HUES64 (cell line): Measurements from ENCODE around the gene KRT71.

Experiments used
- H3K27ac ChIP-seq: 2 replicates; pipeline ENCODE4 v1.7.0; 2013; ENCODE audit warnings: low read depth, low read length, inconsistent platforms
- H3K27me3 ChIP-seq: 2 replicates; pipeline ENCODE4 v1.6.1; 2013; ENCODE audit warnings: mild to moderate bottlenecking, low read length; ENCODE audit not compliant: insufficient read depth
- H3K36me3 ChIP-seq: 2 replicates; pipeline ENCODE4 v1.6.1; 2013; ENCODE audit warnings: mild to moderate bottlenecking, low read length; ENCODE audit not compliant: insufficient read depth
- H3K4me1 ChIP-seq: 2 replicates; pipeline ENCODE4 v1.6.1; 2013; ENCODE audit warnings: mild to moderate bottlenecking, low read length, moderate library complexity; ENCODE audit not compliant: insufficient read depth
- H3K4me3 ChIP-seq: 2 replicates; pipeline ENCODE4 v1.5.1; 2013; ENCODE audit warnings: mild to moderate bottlenecking, low read length, moderate library complexity
- H3K9ac ChIP-seq: 2 replicates; pipeline ENCODE4 v1.6.1; 2013; ENCODE audit warnings: mild to moderate bottlenecking, low read depth, low read length
- H3K9me3 ChIP-seq: 2 replicates; pipeline ENCODE4 v1.6.1; 2013; ENCODE audit warnings: low read depth, low read length; ENCODE audit not compliant: insufficient read depth
- WGBS: fragments of 150-250, 120-280 bp; methylation state at CpG from one replicate; pipeline ENCODE4 v1.1.7; 2013; ENCODE audit warnings: missing lambda C conversion rate; 5-methylcytosine and 5-hydroxymethylcytosine counted together

The KRT71 gene

DNA sequence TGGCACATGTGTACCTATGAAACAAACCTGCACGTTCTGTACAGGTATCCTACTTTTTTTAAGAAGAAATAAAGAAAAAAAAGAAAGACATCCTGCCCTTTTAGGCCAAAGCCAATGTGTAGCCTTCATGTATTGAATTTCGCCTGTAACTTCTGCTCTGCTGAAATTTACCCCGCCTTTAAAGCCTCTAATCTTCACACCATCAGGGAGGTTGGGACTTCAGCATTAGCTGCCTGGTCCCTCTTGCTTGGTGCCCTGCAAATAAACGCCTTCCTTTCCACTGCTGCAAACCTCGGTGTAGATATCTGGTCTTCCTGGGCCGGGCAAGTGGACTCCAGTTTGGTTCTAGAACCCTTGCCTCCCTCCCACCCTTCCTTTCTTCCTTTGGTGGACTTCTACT lies 2.6 kb upstream of the KRT71 start:
- no peaks in the 10 kb centered on the region for H3K36me3 ChIP-seq
- no peak overlapping the region for H3K27ac ChIP-seq
- H3K4me1 ChIP-seq = no peaks in the 10 kb centered on the region
- no peaks in the 10 kb centered on the region for H3K27me3 ChIP-seq
- no peak overlapping the region for H3K4me3 ChIP-seq
- H3K9me3 ChIP-seq = no peaks in the 10 kb centered on the region
- whole genome bisulfite sequencing = 85% methylated on average over 6 of the region's 6 CpGs
- H3K9ac ChIP-seq = no peak overlapping the region

DNA sequence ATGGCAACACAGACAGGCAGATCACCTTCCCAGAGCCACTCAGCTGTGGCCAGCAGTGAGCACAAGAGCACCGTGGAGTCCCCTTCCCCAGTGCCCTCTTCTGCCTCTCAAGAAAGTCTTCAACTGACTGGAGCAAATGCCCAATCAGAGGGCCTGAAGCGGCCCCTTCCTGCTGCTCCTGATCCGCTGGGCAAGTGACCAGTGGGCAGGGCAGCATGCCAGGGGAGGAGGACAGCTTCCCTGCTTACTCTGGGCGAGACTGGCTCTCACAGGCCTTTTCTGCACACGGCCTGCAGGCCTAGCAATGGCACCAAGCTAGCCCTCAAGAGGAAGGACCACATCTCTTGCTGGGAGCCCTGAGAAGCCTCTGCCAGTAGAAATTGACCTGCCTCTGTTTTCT lies 890 bp downstream of the KRT71 start:
- H3K27ac ChIP-seq = no peak overlapping the region
- no peaks in the 10 kb centered on the region for H3K4me1 ChIP-seq
- H3K27me3 ChIP-seq = no peaks in the 10 kb centered on the region
- no peaks in the 10 kb centered on the region for H3K36me3 ChIP-seq
- H3K9me3 ChIP-seq = no peaks in the 10 kb centered on the region
- WGBS = 88% methylated on average over 5 of the region's 5 CpGs
- H3K4me3 ChIP-seq = no peak overlapping the region
- no peak overlapping the region for H3K9ac ChIP-seq

DNA sequence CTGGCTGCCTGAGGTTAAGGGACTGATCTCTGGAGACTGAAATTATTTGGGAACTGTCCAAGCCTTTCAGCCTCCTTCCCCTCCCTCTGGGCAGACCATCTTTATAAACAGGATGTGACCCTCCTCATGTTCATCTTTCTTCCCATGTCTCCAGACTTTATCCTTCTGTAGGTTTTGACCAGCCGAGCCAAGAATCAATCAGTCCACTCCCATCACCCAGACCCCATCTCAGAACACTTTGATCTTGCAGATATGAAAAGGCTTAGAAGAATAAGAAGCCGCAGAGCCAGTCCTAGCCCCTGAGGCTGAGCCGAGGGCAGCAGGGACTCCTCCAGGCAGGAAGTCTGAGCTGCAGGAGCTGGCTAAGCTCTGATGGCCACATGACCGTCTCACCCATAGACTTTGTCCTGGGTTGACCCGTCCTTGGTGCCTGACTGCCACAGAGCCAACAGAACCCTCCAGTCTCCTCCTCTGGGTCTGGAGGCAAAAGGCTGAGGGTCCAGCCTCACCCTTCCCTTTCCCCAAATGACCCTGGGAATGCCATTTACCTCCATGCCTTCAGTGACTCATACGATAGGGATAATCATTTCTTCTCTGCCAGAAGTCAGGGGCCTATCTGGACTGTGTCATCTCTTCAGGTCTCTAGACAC lies 1.6 kb downstream of the KRT71 start:
- WGBS = 75% methylated on average over 6 of the region's 6 CpGs
- no peaks in the 10 kb centered on the region for H3K9me3 ChIP-seq

DNA sequence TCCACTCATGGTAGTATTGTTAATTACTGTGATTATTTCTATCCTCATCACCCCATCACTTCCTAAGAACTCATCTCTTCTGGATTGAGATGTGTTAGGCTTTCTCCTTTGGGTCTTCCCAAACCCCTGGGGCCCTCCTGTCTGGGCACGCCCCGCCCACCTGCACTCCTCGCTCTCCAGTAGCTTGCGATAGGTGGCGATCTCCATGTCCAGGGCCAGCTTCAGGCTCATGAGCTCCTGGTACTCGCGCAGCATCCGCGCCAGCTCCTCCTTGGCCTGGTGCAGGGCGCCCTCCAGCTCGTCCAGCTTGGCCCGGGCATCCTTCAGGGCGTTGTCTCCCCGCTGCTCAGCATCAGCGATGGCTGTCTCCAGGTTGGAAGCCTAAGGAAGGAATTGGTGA lies 6.8 kb downstream of the KRT71 start:
- 90% methylated on average over 15 of the region's 15 CpGs for WGBS
- H3K9ac ChIP-seq = no peak overlapping the region
- no peak overlapping the region for H3K27ac ChIP-seq
- no peaks in the 10 kb centered on the region for H3K4me1 ChIP-seq
- H3K9me3 ChIP-seq = no peaks in the 10 kb centered on the region
- no peaks in the 10 kb centered on the region for H3K27me3 ChIP-seq
- no peaks in the 10 kb centered on the region for H3K36me3 ChIP-seq
- H3K4me3 ChIP-seq = no peak overlapping the region

More for the DNA sequence above, 1.6 kb downstream of the KRT71 start:
- H3K4me3 ChIP-seq = no peak overlapping the region
- no peaks in the 10 kb centered on the region for H3K27me3 ChIP-seq
- no peaks in the 10 kb centered on the region for H3K36me3 ChIP-seq
- H3K27ac ChIP-seq = no peak overlapping the region
- no peak overlapping the region for H3K9ac ChIP-seq
- H3K4me1 ChIP-seq = no peaks in the 10 kb centered on the region

DNA sequence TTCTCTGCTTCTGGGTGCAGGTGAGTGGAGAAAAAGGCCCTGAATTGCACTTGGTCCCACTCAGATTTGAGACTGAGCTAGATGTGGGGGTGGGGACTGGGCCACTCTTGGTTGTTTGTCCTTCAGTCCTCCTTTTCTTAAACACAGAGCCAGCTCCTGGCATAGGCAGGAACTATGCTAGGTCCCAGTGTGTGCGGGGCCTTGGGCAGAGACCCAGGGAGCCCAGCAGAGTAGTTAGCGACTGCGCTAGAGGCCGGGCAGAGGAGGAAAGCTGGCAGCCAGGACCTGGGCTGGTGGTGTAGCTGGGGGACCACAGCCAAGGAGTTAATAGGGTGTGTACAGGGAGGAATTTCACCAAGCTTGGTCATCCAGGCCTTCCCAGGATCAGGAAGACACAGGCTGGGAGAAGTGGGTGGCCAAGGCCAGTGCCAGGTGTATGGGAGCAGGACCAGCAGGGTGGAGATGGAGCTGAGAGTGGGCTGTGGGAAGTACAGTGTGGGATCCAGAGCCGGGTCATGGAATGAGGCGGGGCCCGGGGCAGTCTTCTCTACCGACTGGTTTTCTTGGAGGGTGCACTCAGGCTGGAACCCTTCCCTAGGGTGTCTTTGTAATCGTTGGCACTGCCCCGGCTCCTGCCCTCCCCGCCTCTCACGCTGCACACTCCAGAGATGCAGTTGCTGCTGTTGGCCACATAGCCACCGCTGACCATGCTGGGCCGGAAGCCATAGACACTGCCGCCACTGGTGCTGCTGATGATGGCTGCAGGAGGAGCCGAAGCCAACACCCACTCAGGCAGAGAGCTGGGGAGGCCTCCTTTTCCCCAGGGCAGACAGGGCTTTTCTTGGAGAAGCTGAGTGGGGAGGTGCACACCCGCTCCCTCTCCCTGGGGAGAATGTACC lies 8.7 kb downstream of the KRT71 start:
- Histone ChIP-seq H3K4me3 (no peak overlapping the region), H3K9me3 (no peaks in the 10 kb centered on the region), H3K4me1 (no peaks in the 10 kb centered on the region), H3K27ac (no peak overlapping the region), H3K36me3 (no peaks in the 10 kb centered on the region), H3K9ac (no peak overlapping the region), H3K27me3 (no peaks in the 10 kb centered on the region)
- 93% methylated on average over 17 of the region's 17 CpGs for WGBS

DNA sequence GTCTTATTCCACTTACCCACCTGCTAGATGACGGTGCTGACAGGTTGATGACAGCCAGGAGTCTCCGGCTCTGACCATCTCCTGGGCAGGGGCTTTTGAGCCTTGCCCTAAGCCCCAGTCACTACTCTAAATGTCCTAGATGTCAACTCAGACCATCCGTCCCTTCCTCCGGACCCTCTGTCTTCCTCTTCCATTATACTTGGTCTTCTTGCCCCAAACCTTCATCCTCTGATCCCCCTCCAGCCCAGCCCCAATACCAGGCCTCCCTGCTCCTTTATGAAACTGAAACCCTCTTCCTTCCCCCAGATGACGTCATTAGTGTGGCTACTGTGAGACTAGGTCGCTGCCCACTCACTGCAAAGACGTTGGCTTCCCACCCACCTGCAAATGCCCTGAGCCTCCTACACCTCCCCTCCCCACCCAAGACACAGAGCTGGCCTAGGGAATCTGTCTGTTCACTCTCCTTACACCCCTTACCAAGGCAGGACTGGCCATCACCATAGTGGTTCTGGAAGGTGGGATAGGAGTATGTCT lies 10.1 kb downstream of the KRT71 start:
- Histone ChIP-seq H3K27me3 (no peaks in the 10 kb centered on the region), H3K4me1 (no peaks in the 10 kb centered on the region), H3K9ac (no peak overlapping the region), H3K36me3 (no peaks in the 10 kb centered on the region), H3K27ac (no peak overlapping the region), H3K4me3 (no peak overlapping the region), H3K9me3 (no peaks in the 10 kb centered on the region)
- WGBS = 90% methylated on average over 7 of the region's 7 CpGs

DNA sequence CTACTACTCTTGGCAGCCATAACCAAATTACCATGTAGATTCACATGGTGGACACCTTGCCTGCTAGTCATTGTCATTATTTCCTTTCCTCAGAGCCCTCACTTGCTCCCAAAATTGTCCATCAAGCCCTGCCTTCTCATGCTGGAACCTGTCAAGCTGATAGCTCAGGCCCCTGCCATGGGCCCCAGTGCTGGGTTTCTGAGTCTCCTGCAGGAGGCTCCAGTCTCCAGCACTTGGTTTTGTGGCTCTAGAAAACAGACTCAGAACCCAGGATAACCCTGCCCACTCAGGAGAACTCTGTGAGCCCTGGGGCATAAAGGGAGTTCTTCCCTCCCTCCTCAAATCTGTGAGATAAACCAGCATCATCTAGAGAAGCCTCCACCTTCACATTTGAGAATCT lies 10.8 kb downstream of the KRT71 start:
- no peak overlapping the region for H3K9ac ChIP-seq
- H3K4me1 ChIP-seq = no peaks in the 10 kb centered on the region
- H3K9me3 ChIP-seq = no peaks in the 10 kb centered on the region
- no peaks in the 10 kb centered on the region for H3K27me3 ChIP-seq
- no peaks in the 10 kb centered on the region for H3K36me3 ChIP-seq
- no peak overlapping the region for H3K27ac ChIP-seq
- H3K4me3 ChIP-seq = no peak overlapping the region

DNA sequence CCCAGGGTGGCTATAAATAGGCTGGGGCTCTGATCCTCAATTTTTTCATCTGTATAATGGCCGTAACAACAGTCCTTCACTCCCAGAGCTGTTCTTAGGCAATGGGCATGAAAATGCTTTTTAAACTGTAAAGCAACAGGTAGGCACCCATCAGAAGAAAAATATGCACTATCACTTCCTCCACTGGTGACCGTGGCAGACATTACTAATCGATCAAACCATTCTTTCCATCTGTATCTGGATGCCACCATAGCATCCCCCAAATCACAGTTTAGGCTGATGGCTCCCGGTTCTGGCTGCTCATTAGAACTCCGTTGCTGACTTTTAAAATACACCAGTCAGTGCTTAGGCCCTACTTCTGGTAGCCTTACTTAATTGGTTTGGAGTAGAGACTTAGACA lies 11.2 kb downstream of the KRT71 start:
- no peaks in the 10 kb centered on the region for H3K36me3 ChIP-seq
- no peak overlapping the region for H3K27ac ChIP-seq
- 96% methylated on average over 5 of the region's 5 CpGs for WGBS
- H3K27me3 ChIP-seq = no peaks in the 10 kb centered on the region
- no peaks in the 10 kb centered on the region for H3K9me3 ChIP-seq
- H3K4me3 ChIP-seq = no peak overlapping the region
- H3K9ac ChIP-seq = no peak overlapping the region
- no peaks in the 10 kb centered on the region for H3K4me1 ChIP-seq

DNA sequence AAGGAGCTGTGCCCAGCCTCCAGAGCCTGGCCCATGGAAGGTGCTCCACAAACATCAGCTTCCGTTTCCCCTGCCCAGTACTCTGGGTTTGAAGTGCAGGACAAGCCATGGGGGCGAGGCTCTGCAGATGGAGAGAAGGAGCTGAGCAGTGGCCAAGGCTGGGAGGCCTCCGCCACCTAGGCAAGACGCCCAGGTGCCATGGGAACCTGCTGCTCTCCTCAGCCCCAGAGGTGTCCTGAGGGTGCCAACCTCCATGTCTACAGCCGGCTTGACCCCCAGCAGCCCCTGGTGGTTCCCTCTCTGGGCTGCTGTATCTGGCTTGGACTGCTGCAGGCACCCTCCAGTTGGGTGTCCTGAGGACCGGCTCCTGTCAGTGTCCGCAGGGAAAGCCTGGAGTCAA lies 12.4 kb downstream of the KRT71 start:
- H3K9me3 ChIP-seq = no peaks in the 10 kb centered on the region
- no peak overlapping the region for H3K9ac ChIP-seq
- 91% methylated on average over 7 of the region's 7 CpGs for WGBS

DNA sequence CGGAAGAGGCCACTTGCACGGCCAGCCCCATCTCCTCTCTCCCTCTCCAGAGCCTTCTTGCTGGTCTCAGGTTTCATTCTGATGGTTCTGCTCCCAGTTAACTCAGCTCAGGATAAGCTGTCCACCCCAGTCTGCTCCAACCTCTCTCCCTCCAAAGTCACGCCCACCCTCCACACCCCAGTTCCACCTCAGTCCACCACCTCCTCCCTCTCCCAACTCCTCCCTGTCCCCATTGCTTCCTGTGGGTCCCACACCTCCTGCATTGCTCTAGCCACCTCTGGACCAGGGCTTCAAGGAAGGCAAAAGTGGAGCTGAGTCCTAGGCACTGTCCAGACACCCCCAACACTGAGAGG lies 13.1 kb downstream of the KRT71 start:
- no peak overlapping the region for H3K4me3 ChIP-seq
- H3K9me3 ChIP-seq = no peaks in the 10 kb centered on the region
- H3K27ac ChIP-seq = no peak overlapping the region
- 94% methylated on average over 3 of the region's 3 CpGs for WGBS
- H3K4me1 ChIP-seq = no peaks in the 10 kb centered on the region
- no peaks in the 10 kb centered on the region for H3K36me3 ChIP-seq
- no peaks in the 10 kb centered on the region for H3K27me3 ChIP-seq
- H3K9ac ChIP-seq = no peak overlapping the region

More for the DNA sequence above, 12.4 kb downstream of the KRT71 start:
- Histone ChIP-seq H3K27me3 (no peaks in the 10 kb centered on the region), H3K27ac (no peak overlapping the region), H3K4me3 (no peak overlapping the region), H3K36me3 (no peaks in the 10 kb centered on the region), H3K4me1 (no peaks in the 10 kb centered on the region)

DNA sequence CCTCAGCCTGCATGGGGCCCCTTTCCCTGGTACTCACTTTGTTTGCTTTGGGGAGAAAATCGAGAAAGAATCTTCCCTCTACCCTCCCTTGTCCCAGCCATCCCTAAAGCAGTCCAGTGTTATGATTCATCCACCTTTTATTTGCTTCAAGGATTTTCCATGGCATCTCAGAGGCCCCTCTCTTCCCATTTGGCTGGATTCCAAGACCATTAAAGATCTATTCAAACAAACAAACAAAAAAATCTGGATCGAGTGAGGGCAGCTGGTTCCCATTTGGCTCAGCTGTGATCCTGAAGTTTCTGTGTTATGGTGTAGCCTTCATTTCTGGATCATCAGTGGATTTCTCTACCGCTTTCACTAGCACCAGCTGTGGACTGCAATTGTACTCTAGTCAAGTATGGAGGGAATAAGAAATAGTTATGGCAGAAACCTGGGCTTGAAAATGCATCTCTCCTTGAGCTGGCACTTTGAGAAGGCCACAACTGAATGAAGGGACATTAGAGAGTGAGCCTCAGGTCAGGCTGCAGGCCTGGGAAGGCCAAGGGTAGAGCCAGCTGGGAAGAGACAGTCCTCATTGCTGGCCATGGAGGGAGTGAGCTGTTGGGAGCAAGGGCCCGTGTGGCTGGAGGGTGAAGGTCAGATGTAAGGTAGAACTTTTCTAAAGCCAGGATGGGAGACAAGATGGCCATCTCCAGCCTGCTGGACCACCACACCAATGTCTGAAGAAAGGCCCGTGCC lies 13.7 kb downstream of the KRT71 start:
- H3K9ac ChIP-seq = no peak overlapping the region
- H3K9me3 ChIP-seq = no peaks in the 10 kb centered on the region
- H3K4me1 ChIP-seq = no peaks in the 10 kb centered on the region
- no peaks in the 10 kb centered on the region for H3K27me3 ChIP-seq
- H3K4me3 ChIP-seq = no peak overlapping the region
- H3K27ac ChIP-seq = no peak overlapping the region
- no peaks in the 10 kb centered on the region for H3K36me3 ChIP-seq
- 96% methylated on average over 5 of the region's 5 CpGs for WGBS
